ENCODE results near the gene PGAP6. TPM values are rescaled to one million over a fixed set of nuclear protein-coding genes. Genes with fewer than 3 reads are reported as not detected.

Gene PGAP6
- total and polyA plus RNA-seq, 2 of the 13 experiments (the other 11 are each of a cell fraction or from before 2014, with no cell fraction given), result 52.7 to 136 TPM

DNA sequence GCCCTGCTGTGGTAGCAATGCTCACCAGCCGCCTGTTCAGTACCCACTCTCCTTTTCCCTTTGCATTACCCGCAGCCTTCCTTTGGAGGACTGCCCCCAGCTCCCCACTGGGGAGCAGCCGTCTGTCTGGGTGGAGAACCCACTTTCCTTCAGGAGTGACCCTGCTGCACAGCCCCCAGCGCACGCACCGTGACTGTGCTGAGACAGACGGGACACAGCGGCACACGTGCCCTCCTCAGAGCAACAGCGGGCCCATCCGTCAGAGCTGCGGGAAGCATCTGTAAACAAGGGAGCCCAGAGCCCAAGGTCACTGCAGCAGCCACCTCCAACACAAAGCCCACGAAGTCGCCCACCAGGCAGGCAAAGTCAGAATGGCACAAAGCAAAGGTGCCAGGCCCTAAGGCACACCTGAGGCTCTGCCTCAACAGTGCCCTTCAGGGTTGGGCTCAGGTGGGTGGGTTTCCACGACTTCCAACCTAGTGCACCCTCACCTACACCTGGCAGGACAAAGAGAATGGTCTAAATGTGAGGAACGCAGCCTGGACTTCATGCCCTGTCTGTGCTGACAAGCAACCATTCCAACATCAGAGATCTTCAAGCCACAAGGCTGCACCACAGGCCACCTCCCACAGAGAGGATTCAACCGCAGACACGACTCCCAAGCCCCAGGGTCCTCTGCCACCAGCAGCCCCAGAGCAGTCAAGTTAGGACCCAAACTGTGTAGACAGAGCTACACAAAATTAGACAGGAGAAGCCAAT is 39.1 kb downstream of the PGAP6 start (continued):
- TF ChIP-seq, protein P1, sequence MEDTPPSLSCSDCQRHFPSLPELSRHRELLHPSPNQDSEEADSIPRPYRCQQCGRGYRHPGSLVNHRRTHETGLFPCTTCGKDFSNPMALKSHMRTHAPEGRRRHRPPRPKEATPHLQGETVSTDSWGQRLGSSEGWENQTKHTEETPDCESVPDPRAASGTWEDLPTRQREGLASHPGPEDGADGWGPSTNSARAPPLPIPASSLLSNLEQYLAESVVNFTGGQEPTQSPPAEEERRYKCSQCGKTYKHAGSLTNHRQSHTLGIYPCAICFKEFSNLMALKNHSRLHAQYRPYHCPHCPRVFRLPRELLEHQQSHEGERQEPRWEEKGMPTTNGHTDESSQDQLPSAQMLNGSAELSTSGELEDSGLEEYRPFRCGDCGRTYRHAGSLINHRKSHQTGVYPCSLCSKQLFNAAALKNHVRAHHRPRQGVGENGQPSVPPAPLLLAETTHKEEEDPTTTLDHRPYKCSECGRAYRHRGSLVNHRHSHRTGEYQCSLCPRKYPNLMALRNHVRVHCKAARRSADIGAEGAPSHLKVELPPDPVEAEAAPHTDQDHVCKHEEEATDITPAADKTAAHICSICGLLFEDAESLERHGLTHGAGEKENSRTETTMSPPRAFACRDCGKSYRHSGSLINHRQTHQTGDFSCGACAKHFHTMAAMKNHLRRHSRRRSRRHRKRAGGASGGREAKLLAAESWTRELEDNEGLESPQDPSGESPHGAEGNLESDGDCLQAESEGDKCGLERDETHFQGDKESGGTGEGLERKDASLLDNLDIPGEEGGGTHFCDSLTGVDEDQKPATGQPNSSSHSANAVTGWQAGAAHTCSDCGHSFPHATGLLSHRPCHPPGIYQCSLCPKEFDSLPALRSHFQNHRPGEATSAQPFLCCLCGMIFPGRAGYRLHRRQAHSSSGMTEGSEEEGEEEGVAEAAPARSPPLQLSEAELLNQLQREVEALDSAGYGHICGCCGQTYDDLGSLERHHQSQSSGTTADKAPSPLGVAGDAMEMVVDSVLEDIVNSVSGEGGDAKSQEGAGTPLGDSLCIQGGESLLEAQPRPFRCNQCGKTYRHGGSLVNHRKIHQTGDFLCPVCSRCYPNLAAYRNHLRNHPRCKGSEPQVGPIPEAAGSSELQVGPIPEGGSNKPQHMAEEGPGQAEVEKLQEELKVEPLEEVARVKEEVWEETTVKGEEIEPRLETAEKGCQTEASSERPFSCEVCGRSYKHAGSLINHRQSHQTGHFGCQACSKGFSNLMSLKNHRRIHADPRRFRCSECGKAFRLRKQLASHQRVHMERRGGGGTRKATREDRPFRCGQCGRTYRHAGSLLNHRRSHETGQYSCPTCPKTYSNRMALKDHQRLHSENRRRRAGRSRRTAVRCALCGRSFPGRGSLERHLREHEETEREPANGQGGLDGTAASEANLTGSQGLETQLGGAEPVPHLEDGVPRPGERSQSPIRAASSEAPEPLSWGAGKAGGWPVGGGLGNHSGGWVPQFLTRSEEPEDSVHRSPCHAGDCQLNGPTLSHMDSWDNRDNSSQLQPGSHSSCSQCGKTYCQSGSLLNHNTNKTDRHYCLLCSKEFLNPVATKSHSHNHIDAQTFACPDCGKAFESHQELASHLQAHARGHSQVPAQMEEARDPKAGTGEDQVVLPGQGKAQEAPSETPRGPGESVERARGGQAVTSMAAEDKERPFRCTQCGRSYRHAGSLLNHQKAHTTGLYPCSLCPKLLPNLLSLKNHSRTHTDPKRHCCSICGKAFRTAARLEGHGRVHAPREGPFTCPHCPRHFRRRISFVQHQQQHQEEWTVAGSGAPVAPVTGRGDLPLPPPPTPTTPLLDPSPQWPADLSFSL (CRISPR knock-in tag; IDR thresholded peaks at IDR 0.05), result no peak
- TF ChIP-seq, protein P2, sequence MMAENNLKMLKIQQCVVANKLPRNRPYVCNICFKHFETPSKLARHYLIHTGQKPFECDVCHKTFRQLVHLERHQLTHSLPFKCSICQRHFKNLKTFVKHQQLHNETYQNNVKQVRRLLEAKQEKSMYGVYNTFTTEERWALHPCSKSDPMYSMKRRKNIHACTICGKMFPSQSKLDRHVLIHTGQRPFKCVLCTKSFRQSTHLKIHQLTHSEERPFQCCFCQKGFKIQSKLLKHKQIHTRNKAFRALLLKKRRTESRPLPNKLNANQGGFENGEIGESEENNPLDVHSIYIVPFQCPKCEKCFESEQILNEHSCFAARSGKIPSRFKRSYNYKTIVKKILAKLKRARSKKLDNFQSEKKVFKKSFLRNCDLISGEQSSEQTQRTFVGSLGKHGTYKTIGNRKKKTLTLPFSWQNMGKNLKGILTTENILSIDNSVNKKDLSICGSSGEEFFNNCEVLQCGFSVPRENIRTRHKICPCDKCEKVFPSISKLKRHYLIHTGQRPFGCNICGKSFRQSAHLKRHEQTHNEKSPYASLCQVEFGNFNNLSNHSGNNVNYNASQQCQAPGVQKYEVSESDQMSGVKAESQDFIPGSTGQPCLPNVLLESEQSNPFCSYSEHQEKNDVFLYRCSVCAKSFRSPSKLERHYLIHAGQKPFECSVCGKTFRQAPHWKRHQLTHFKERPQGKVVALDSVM (CRISPR knock-in tag; IDR thresholded peaks at IDR 0.05), result no peak
- TF ChIP-seq, protein P3, sequence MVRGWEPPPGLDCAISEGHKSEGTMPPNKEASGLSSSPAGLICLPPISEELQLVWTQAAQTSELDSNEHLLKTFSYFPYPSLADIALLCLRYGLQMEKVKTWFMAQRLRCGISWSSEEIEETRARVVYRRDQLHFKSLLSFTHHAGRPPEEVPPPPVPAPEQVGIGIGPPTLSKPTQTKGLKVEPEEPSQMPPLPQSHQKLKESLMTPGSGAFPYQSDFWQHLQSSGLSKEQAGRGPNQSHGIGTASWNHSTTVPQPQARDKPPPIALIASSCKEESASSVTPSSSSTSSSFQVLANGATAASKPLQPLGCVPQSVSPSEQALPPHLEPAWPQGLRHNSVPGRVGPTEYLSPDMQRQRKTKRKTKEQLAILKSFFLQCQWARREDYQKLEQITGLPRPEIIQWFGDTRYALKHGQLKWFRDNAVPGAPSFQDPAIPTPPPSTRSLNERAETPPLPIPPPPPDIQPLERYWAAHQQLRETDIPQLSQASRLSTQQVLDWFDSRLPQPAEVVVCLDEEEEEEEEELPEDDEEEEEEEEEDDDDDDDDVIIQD (CRISPR knock-in tag; IDR thresholded peaks at IDR 0.05; ENCODE audit: low read depth), result no peak
- TF ChIP-seq KDM5B (CRISPR knock-in tag; IDR thresholded peaks at IDR 0.05; ENCODE audit: borderline replicate concordance) (peak; percentile 83; the same call in 1 of the 2 replicates), ZNF12 (CRISPR knock-in tag; IDR thresholded peaks at IDR 0.05) (peak; percentile 69), SP4 (CRISPR knock-in tag; IDR thresholded peaks at IDR 0.05) (peak; percentile 79; the same call in 1 of the 2 replicates), ZNF10 (CRISPR knock-in tag; IDR thresholded peaks at IDR 0.05; ENCODE audit: borderline replicate concordance, low read depth) (no peak)
- TF ChIP-seq, protein P4, sequence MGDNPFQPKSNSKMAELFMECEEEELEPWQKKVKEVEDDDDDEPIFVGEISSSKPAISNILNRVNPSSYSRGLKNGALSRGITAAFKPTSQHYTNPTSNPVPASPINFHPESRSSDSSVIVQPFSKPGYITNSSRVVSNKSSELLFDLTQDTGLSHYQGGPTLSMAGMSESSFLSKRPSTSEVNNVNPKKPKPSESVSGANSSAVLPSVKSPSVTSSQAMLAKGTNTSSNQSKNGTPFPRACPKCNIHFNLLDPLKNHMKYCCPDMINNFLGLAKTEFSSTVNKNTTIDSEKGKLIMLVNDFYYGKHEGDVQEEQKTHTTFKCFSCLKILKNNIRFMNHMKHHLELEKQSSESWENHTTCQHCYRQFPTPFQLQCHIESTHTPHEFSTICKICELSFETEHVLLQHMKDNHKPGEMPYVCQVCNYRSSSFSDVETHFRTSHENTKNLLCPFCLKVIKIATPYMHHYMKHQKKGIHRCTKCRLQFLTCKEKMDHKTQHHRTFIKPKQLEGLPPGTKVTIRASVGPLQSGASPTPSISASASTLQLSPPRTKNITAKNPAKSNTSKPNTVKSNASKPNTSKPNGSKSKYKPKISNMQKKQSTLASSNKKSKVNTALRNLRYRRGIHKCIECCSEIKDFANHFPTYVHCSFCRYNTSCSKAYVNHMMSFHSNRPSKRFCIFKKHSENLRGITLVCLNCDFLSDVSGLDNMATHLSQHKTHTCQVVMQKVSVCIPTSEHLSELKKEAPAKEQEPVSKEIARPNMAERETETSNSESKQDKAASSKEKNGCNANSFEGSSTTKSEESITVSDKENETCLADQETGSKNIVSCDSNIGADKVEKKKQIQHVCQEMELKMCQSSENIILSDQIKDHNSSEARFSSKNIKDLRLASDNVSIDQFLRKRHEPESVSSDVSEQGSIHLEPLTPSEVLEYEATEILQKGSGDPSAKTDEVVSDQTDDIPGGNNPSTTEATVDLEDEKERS (CRISPR knock-in tag; IDR thresholded peaks at IDR 0.05), result peak; percentile 71; the same call in 1 of the 2 replicates
- TF ChIP-seq, protein P5, sequence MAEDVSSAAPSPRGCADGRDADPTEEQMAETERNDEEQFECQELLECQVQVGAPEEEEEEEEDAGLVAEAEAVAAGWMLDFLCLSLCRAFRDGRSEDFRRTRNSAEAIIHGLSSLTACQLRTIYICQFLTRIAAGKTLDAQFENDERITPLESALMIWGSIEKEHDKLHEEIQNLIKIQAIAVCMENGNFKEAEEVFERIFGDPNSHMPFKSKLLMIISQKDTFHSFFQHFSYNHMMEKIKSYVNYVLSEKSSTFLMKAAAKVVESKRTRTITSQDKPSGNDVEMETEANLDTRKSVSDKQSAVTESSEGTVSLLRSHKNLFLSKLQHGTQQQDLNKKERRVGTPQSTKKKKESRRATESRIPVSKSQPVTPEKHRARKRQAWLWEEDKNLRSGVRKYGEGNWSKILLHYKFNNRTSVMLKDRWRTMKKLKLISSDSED (CRISPR knock-in tag; IDR thresholded peaks at IDR 0.05), result no peak
- TF ChIP-seq, protein P6, sequence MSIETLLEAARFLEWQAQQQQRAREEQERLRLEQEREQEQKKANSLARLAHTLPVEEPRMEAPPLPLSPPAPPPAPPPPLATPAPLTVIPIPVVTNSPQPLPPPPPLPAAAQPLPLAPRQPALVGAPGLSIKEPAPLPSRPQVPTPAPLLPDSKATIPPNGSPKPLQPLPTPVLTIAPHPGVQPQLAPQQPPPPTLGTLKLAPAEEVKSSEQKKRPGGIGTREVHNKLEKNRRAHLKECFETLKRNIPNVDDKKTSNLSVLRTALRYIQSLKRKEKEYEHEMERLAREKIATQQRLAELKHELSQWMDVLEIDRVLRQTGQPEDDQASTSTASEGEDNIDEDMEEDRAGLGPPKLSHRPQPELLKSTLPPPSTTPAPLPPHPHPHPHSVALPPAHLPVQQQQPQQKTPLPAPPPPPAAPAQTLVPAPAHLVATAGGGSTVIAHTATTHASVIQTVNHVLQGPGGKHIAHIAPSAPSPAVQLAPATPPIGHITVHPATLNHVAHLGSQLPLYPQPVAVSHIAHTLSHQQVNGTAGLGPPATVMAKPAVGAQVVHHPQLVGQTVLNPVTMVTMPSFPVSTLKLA (IDR thresholded peaks at IDR 0.05), result peak; percentile 86
